Right lobe of liver (tissue), 4 donors: Measurements from ENCODE around the gene PPP1R26.
"Not testable (repeated sequence)": the region's sequence is repeated elsewhere in the genome, so short reads cannot be mapped to it uniquely, and the experiment has no call there.

ENCODE experiments used
- CTCF ChIP-seq, 4 donors: fragments of 200-600 bp in 3 of 4; fragments of 450-650 bp in 1 of 4; IDR thresholded peaks; one replicate each; pipeline versions ENCODE4 v1.5.1 to v1.8.0; 2016 to 2022; ENCODE audit warnings: antibody characterized with exemption in 4 of 4, mild to moderate bottlenecking in 2 of 4
- POLR2A ChIP-seq: fragments of 450-650 bp; IDR thresholded peaks from one replicate; pipeline ENCODE4 v1.6.1; 2017; ENCODE audit warnings: antibody characterized with exemption, mild to moderate bottlenecking
- donor health status: DM: no; HTN: no; CAD: no.
- donor health status: DM: no; HTN: no; CAD: no.
- donor health status: DM: no; HTN: yes; CAD: no.

GRCh38 chr9:135438581-135439232 lies 40.9 kb upstream of the PPP1R26 start:
- TF ChIP-seq CTCF (IDR thresholded peaks at IDR 0.05); POLR2A: not testable (repeated sequence)
